ENCODE results near the gene OR56A1.

DNA sequence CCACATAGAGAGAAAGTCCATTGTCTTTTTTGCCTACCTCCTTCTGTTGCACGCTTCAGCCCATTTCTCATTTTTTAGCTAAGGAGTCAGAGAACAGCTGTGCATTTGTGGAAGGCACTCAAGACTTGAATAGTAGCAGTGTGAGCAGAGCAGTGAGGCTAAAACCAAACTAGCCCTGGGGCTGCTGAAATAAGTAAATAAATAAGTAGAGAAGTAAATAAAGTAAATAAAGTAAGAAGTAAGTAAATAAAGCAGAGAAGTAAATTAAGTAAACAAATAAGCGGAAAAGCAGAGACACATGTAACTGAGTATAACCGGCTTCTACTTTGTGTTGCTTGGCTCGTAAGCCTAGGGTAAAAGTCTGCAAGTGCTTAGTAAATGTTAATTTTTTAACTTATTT is 41.4 kb downstream of the OR56A1 start:
- TF ChIP-seq, protein P1, sequence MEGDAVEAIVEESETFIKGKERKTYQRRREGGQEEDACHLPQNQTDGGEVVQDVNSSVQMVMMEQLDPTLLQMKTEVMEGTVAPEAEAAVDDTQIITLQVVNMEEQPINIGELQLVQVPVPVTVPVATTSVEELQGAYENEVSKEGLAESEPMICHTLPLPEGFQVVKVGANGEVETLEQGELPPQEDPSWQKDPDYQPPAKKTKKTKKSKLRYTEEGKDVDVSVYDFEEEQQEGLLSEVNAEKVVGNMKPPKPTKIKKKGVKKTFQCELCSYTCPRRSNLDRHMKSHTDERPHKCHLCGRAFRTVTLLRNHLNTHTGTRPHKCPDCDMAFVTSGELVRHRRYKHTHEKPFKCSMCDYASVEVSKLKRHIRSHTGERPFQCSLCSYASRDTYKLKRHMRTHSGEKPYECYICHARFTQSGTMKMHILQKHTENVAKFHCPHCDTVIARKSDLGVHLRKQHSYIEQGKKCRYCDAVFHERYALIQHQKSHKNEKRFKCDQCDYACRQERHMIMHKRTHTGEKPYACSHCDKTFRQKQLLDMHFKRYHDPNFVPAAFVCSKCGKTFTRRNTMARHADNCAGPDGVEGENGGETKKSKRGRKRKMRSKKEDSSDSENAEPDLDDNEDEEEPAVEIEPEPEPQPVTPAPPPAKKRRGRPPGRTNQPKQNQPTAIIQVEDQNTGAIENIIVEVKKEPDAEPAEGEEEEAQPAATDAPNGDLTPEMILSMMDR (conservative IDR thresholded peaks at IDR 0.05) = no peak
- no peak for TF ChIP-seq ZFX (IDR thresholded peaks at IDR 0.05)

Data from C4-2B (cell line).